ENCODE data around the gene OTOP2. TPM values are rescaled to one million over a fixed set of nuclear protein-coding genes. Genes with fewer than 3 reads are reported as not detected.

OTOP2 gene
- polyA plus RNA-seq, 1 experiment = not detected

DNA sequence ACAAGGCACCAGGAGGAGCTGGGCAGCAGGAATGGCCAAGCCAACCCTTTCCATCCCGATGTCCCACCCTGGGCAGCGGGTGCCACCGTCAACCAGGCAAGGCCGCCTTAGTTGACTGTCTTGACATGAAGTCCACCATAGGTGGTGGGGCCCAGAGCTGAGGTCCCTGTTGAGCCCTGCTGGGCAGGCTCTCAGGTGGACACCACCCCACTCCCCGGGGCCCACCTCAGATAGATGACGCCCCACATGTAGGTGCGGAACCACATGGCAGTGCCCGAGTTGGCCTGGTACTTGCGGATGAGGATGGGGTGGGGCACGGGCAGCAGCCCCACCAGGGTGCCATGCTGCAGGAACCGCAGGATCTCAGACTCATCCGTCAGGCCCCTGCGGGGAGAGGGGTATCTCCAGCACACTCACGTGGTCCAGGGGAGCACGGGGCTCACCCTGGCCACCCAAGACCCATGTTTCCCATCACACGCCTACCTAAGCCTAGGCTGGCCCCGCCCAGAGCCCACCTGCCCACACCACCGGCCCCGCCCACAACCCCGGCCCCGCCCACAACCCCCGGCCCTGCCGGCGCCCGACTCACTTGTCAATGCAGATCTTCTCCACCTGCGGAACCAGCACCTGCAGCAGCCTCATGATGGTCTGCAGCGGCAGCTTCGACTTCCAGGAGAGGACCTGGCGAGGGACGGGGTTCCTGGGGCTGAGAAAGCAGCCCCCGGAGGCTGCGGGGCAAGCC is 27.8 kb downstream of the OTOP2 start:
- Histone ChIP-seq H3K9me3 (ENCODE audit: control insufficient read depth, insufficient read depth, low read length) (no peaks in the 10 kb centered on the region; the same call in 1 of the 2 replicates), H3K27ac (ENCODE audit: low read depth, low read length) (no peak overlapping the region), H3K27me3 (ENCODE audit: control insufficient read depth, insufficient read depth, low read length) (peaks cover 39% of the 10 kb centered on the region), H3K4me3 (ENCODE audit: low read depth, low read length) (no peak overlapping the region)
- ChIA-PET CTCF (interaction anchor here (0.8 to 4.7 kb wide), 3 partner anchors 9 to 10 kb away, joined by 3 to 21 read pairs (median 6); no protein-coding TSS in a partner anchor), POLR2A (no interaction called here)
- TF ChIP-seq, protein P1, sequence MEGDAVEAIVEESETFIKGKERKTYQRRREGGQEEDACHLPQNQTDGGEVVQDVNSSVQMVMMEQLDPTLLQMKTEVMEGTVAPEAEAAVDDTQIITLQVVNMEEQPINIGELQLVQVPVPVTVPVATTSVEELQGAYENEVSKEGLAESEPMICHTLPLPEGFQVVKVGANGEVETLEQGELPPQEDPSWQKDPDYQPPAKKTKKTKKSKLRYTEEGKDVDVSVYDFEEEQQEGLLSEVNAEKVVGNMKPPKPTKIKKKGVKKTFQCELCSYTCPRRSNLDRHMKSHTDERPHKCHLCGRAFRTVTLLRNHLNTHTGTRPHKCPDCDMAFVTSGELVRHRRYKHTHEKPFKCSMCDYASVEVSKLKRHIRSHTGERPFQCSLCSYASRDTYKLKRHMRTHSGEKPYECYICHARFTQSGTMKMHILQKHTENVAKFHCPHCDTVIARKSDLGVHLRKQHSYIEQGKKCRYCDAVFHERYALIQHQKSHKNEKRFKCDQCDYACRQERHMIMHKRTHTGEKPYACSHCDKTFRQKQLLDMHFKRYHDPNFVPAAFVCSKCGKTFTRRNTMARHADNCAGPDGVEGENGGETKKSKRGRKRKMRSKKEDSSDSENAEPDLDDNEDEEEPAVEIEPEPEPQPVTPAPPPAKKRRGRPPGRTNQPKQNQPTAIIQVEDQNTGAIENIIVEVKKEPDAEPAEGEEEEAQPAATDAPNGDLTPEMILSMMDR (IDR thresholded peaks at IDR 0.05; ENCODE audit: low read depth, low read length) = no peak
- DNase-seq (ENCODE audit: low read depth, low spot score) = no peak

DNA sequence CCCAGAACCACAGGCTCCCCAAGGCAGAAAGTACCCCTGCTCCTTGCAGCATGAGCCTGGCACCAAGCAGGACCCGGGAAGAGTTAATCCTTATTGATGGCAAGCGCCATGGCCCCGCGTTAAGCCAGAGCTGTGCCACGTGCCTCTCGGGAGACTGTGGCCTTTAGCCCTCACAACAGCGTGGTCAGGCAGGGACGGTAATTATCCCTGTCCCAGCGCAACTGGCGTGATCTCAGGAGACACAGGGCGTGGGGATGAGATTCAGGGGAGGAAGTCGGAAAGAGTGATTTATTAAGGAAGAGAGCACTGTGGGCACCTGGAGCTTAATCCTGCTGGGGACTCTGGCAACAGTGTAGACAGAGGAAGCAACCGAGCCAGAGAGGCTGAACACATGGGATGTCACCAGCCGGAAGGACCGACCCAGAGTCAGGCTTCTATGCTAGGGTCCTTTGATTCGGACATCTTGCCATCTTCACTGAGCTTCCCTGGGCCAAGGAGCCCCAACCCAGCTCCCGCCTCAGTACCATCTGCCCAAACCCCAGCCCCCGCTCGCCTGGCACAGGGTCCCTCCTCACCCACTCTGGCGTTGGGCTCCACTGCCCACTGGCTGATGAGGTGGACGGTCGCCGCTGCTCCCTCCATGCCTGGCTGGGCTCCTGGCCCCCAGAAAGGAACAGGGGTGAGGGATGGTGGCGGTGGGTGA is 28.5 kb downstream of the OTOP2 start:
- POLR2A ChIA-PET = no interaction called here
- H3K4me3 ChIP-seq (ENCODE audit: low read depth, low read length) = no peak overlapping the region
- no peaks in the 10 kb centered on the region; the same call in 1 of the 2 replicates for H3K9me3 ChIP-seq (ENCODE audit: control insufficient read depth, insufficient read depth, low read length)
- H3K27ac ChIP-seq (ENCODE audit: low read depth, low read length) = no peak overlapping the region
- TF ChIP-seq, protein P1 (IDR thresholded peaks at IDR 0.05; ENCODE audit: low read depth, low read length) = no peak
- peaks cover 35% of the 10 kb centered on the region for H3K27me3 ChIP-seq (ENCODE audit: control insufficient read depth, insufficient read depth, low read length)
- DNase-seq (ENCODE audit: low read depth, low spot score) = no peak
- CTCF ChIA-PET = interaction anchor here (0.8 to 1.2 kb wide), 3 partner anchors 8 to 10 kb away, joined by 3 to 6 read pairs (median 3); no protein-coding TSS in a partner anchor

DNA sequence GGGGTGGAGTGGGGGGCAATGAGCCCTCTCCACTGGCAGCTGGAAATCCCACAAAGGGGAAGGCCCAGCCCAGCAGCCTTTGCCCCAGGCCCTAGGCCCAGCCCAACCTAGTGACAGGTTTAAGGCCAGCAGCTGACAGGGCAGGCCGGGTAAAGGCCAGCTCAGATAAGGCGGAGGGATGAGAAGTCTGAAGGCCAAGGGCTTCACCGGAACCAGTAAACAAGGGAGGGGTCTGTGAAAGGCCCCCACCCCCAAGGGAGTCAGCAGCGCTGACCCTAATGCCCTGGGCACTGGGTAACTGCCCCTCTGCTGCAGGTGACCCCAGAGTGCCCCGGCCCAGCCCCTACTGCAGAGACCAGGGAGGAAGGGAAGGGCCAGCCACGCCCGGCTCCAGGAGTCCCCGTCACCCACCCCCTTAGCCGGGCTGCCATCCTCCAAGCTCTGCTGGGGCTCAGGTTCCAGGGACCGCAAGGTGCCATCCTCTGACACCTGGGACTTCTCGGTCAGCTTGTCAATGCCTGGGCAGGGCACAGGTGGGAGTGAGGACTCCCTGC is 29.1 kb downstream of the OTOP2 start:
- TF ChIP-seq, protein P1 (IDR thresholded peaks at IDR 0.05; ENCODE audit: low read depth, low read length) = no peak
- Histone ChIP-seq H3K4me3 (ENCODE audit: low read depth, low read length) (no peak overlapping the region), H3K9me3 (ENCODE audit: control insufficient read depth, insufficient read depth, low read length) (no peaks in the 10 kb centered on the region; the same call in 1 of the 2 replicates), H3K27ac (ENCODE audit: low read depth, low read length) (no peak overlapping the region), H3K27me3 (ENCODE audit: control insufficient read depth, insufficient read depth, low read length) (peaks cover 35% of the 10 kb centered on the region)
- no peak for DNase-seq (ENCODE audit: low read depth, low spot score)
- CTCF ChIA-PET = interaction anchor here (0.8 to 1.2 kb wide), 3 partner anchors 7 to 29 kb away, joined by 3 to 6 read pairs (median 3); partner anchors contain the start of gene OTOP2
- POLR2A ChIA-PET = no interaction called here

DNA sequence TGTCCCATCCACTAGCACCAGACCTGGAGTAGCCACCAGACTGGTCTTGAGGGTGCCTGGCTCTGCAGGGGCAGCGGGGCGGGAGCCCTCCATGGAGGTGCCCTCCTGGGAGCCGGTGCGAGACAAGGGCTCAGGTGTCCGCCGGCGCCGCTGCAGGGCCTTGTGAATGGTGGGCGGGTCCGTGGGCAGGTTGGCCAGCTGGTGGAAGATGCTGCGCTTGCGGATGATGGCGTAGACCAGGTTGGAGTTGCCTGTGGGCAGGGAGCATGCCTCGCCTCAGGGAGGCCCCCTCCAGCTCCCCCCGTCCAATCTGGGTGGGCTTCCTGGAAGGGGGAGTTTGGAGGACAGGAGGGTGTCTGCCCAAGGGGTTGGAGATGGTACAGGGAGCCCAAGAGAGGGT is 30.0 kb downstream of the OTOP2 start:
- no peak for DNase-seq (ENCODE audit: low read depth, low spot score)
- Histone ChIP-seq H3K27ac (ENCODE audit: low read depth, low read length) (no peak overlapping the region), H3K9me3 (ENCODE audit: control insufficient read depth, insufficient read depth, low read length) (no peaks in the 10 kb centered on the region; the same call in 1 of the 2 replicates), H3K27me3 (ENCODE audit: control insufficient read depth, insufficient read depth, low read length) (peaks cover 34% of the 10 kb centered on the region), H3K4me3 (ENCODE audit: low read depth, low read length) (no peak overlapping the region)
- ChIA-PET CTCF (interaction anchor here (1.0 kb wide), 1 partner anchor 8 kb away, joined by 3 read pairs; no protein-coding TSS in a partner anchor), POLR2A (no interaction called here)
- TF ChIP-seq, protein P1 (IDR thresholded peaks at IDR 0.05; ENCODE audit: low read depth, low read length) = no peak
